CD4-positive, CD25-positive, alpha-beta regulatory T cell (primary cell): ENCODE measurements around the gene UQCC3. TPM values are rescaled to one million over a fixed set of nuclear protein-coding genes. Genes with fewer than 3 reads are reported as not detected.
A peak's percentile ranks its signal among the peaks of the same experiment; 100 is the strongest.

ENCODE experiments used
- ATAC-seq, 2 donors: fragments of 150-1000 bp; cut with Tn5 transposase; one replicate each; pipeline ENCODE4 v1.10.0; 2021; ENCODE audit warnings: low read depth in 2 of 2, moderate number of reproducible peaks in 2 of 2, moderate library complexity in 1 of 2
- DNase-seq, 3 donors: peaks; one replicate each; pipeline versions ENCODE4 v3.0.0 to v3.0.0-alpha.2; 2012 to 2022; ENCODE audit warnings: mixed read lengths in 1 of 3
- H3K27ac ChIP-seq: one replicate; pipeline ENCODE4 v1.7.0; 2013; ENCODE audit warnings: mild to moderate bottlenecking, low read length; ENCODE audit not compliant: insufficient read depth, poor library complexity, severe bottlenecking
- H3K27me3 ChIP-seq: one replicate; pipeline ENCODE4 v1.7.0; 2013; ENCODE audit warnings: low read length; ENCODE audit not compliant: control insufficient read depth, insufficient read depth
- H3K36me3 ChIP-seq: one replicate; pipeline ENCODE4 v1.7.0; 2013; ENCODE audit warnings: mild to moderate bottlenecking, low read length, moderate library complexity; ENCODE audit not compliant: control insufficient read depth, insufficient read depth
- H3K4me1 ChIP-seq: 2 replicates; pipeline ENCODE4 v1.7.0; 2013; ENCODE audit warnings: mild to moderate bottlenecking, low read length; ENCODE audit not compliant: insufficient read depth, control insufficient read depth, poor library complexity, severe bottlenecking
- H3K4me3 ChIP-seq: one replicate; pipeline ENCODE4 v1.7.0; 2013; ENCODE audit warnings: low read depth, mild to moderate bottlenecking, low read length, moderate library complexity
- H3K9me3 ChIP-seq, 2 experiments: 1 replicate in 1 of 2; 2 replicates in 1 of 2; pipeline ENCODE4 v1.7.0; 2013; ENCODE audit warnings: low read length in 2 of 2, mild to moderate bottlenecking in 1 of 2, moderate library complexity in 1 of 2; ENCODE audit not compliant: control insufficient read depth in 2 of 2
- H3K27ac Mint-ChIP-seq, 3 donors: one replicate each; pipeline ENCODE4 v1.8.0; 2020 to 2022; ENCODE audit warnings: mild to moderate bottlenecking in 3 of 3, mixed read lengths in 3 of 3, moderate library complexity in 2 of 3
- H3K27me3 Mint-ChIP-seq: one replicate; pipeline ENCODE4 v1.8.0; 2022; ENCODE audit warnings: mild to moderate bottlenecking, mixed read lengths
- H3K36me3 Mint-ChIP-seq: one replicate; pipeline ENCODE4 v1.8.0; 2020; ENCODE audit warnings: mixed read lengths
- H3K4me1 Mint-ChIP-seq, 4 donors: one replicate each; pipeline ENCODE4 v1.8.0; 2020 to 2022; ENCODE audit warnings: mixed read lengths in 4 of 4, mild to moderate bottlenecking in 1 of 4
- H3K4me3 Mint-ChIP-seq, 4 donors: one replicate each; pipeline ENCODE4 v1.8.0; 2020 to 2022; ENCODE audit warnings: mild to moderate bottlenecking in 4 of 4, mixed read lengths in 4 of 4, moderate library complexity in 3 of 4
- H3K9me3 Mint-ChIP-seq, 7 donors: one replicate each; pipeline ENCODE4 v1.8.0; 2020 to 2022; ENCODE audit warnings: mixed read lengths in 7 of 7, mild to moderate bottlenecking in 3 of 7, moderate library complexity in 2 of 7
- polyA plus RNA-seq, 4 donors: library from polyadenylated mRNA; unstranded; fragments of 300-500 nt; fragmentation: Illumina TruSeq; gene quantifications; one replicate each; pipeline ENCODE4 v1.2.3, GENCODE V29; 2021
- total RNA-seq: library from RNA; stranded (reverse); gene quantifications from one replicate; pipeline ENCODE4 v1.2.3, GENCODE V29; 2022

The UQCC3 gene
- total and polyA plus RNA-seq, 5 donors from 2014 or later, result 3.5 to 13.9 (median 11.8) TPM

- H3K4me1 Mint-ChIP-seq, result peaks cover 15 to 68% (median 42%) of the 10 kb centered on the region in 4 donors
- H3K27me3 Mint-ChIP-seq, result no peaks in the 10 kb centered on the region
- H3K36me3 ChIP-seq, result peaks cover 83% of the 10 kb centered on the region
- peak overlapping the region; percentile 15 for H3K27ac ChIP-seq
- peaks cover 0 to 1% (median 0%) of the 10 kb centered on the region in 7 donors for H3K9me3 Mint-ChIP-seq
- no peak for DNase-seq
- no peak for ATAC-seq
- H3K36me3 Mint-ChIP-seq, result peaks cover 39% of the 10 kb centered on the region
- H3K9me3 ChIP-seq, result no peaks in the 10 kb centered on the region
- peak overlapping the region in 2 of 3 donors; percentile 25 to 82 for H3K27ac Mint-ChIP-seq
- no peak overlapping the region for H3K4me3 ChIP-seq
- H3K4me3 Mint-ChIP-seq, result no peak overlapping the region
- peaks cover 23% of the 10 kb centered on the region for H3K4me1 ChIP-seq
- no peaks in the 10 kb centered on the region for H3K27me3 ChIP-seq
These were observed 44.0 kb downstream of the UQCC3 start for GRCh38 chr11:62715150-62716130.

DNA sequence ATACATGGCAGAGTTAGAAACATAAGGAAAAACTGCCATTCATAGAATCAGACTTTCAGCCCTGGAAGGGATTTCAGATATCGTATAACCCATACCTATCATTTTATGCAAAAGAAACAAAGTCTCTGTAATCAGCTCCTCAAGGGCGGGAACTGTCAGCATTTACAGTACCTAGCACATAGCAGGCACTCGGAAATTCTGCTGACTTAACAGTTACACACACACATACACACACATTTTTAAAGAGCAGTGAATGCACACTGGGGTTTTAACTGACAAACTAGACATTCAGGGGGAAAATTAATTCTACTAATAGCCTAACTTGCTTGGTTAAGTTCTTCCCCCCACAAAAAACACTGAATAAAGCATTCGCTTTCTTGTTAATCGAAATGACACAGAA, 44.7 kb downstream of the UQCC3 start:
- H3K27ac ChIP-seq, result peak overlapping the region; percentile 15
- peaks cover 20 to 69% (median 44%) of the 10 kb centered on the region in 4 donors for H3K4me1 Mint-ChIP-seq

DNA sequence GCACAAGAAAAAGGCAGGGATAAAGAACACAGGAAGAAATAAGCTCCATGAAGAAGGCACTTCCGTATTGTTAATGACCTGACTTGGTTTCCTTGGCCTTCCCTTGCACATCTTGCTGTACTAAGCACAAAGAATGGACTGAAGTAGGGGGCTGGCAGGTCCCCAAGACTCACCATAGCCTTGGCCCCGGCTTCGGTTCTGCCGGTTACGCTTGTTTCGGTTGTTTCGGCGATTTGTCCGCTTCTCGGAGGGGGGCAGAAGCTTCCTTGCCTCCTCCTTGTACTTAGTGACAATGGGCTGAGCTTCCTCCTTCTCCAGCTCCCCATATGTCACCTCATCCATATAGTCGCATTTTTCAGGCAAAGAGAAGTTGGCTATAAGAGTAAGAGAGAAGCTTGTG, 45.3 kb downstream of the UQCC3 start:
- Mint-ChIP-seq H3K27ac (peak overlapping the region in 2 of 3 donors; percentile 32 to 56), H3K9me3 (peaks cover 0 to 1% (median 0%) of the 10 kb centered on the region in 7 donors), H3K4me3 (peak overlapping the region in 1 of 4 donors; percentile 6), H3K27me3 (no peaks in the 10 kb centered on the region), H3K36me3 (peaks cover 49% of the 10 kb centered on the region), H3K4me1 (peaks cover 21 to 74% (median 46%) of the 10 kb centered on the region in 4 donors)
- Histone ChIP-seq H3K4me1 (peaks cover 20% of the 10 kb centered on the region), H3K4me3 (no peak overlapping the region), H3K27me3 (no peaks in the 10 kb centered on the region), H3K9me3 (no peaks in the 10 kb centered on the region), H3K36me3 (peaks cover 91% of the 10 kb centered on the region), H3K27ac (no peak overlapping the region)
- ATAC-seq (no peak), DNase-seq (no peak)

More for the DNA sequence above, 44.7 kb downstream of the UQCC3 start:
- ATAC-seq, result no peak
- peaks cover 20% of the 10 kb centered on the region for H3K4me1 ChIP-seq
- no peak for DNase-seq
- Mint-ChIP-seq H3K4me3 (no peak overlapping the region), H3K36me3 (peaks cover 43% of the 10 kb centered on the region), H3K27me3 (no peaks in the 10 kb centered on the region), H3K27ac (peak overlapping the region in 2 of 3 donors; percentile 25 to 60), H3K9me3 (peaks cover 0 to 1% (median 0%) of the 10 kb centered on the region in 7 donors)
- H3K4me3 ChIP-seq, result no peak overlapping the region
- H3K9me3 ChIP-seq, result no peaks in the 10 kb centered on the region
- no peaks in the 10 kb centered on the region for H3K27me3 ChIP-seq
- H3K36me3 ChIP-seq, result peaks cover 89% of the 10 kb centered on the region

- peaks cover 61% of the 10 kb centered on the region for H3K36me3 Mint-ChIP-seq
- peak overlapping the region in 3 of 4 donors; percentile 14 to 43 (median 38) for H3K4me3 Mint-ChIP-seq
- ATAC-seq, result no peak
These were observed 48.0 kb downstream of the UQCC3 start for GRCh38 chr11:62719302-62719978.

GRCh38 chr11:62721994-62722393, 50.5 kb downstream of the UQCC3 start:
- peaks cover 34 to 74% (median 54%) of the 10 kb centered on the region in 4 donors for H3K4me1 Mint-ChIP-seq
- no peaks in the 10 kb centered on the region for H3K27me3 Mint-ChIP-seq
- ATAC-seq (no peak), DNase-seq (no peak)
- Histone ChIP-seq H3K27me3 (no peaks in the 10 kb centered on the region), H3K27ac (peak overlapping the region; percentile 31), H3K36me3 (peaks cover 71% of the 10 kb centered on the region), H3K9me3 (no peaks in the 10 kb centered on the region), H3K4me3 (no peak overlapping the region), H3K4me1 (peaks cover 37% of the 10 kb centered on the region)
- H3K4me3 Mint-ChIP-seq, result peak overlapping the region in 2 of 4 donors; percentile 16 to 81
- no peaks in the 10 kb centered on the region for H3K9me3 Mint-ChIP-seq
- H3K27ac Mint-ChIP-seq, result peak overlapping the region in 2 of 3 donors; percentile 46 to 80
- peaks cover 51% of the 10 kb centered on the region for H3K36me3 Mint-ChIP-seq

More at GRCh38 chr11:62719302-62719978, 48.0 kb downstream of the UQCC3 start:
- peaks cover 17% of the 10 kb centered on the region for H3K4me1 ChIP-seq
- peaks cover 96% of the 10 kb centered on the region for H3K36me3 ChIP-seq
- H3K4me3 ChIP-seq, result no peak overlapping the region
- no peaks in the 10 kb centered on the region for H3K27me3 ChIP-seq
- H3K27ac ChIP-seq, result no peak overlapping the region
- DNase-seq, result no peak
- Mint-ChIP-seq H3K4me1 (peaks cover 23 to 75% (median 45%) of the 10 kb centered on the region in 4 donors), H3K9me3 (peaks cover 0 to 1% (median 0%) of the 10 kb centered on the region in 7 donors), H3K27me3 (no peaks in the 10 kb centered on the region), H3K27ac (peak overlapping the region in 2 of 3 donors; percentile 12 to 61)
- no peaks in the 10 kb centered on the region for H3K9me3 ChIP-seq

Other genes with a start within 250 kb of the UQCC3 start
- gene AHNAK, start 124.9 kb upstream of the UQCC3 start, total RNA-seq, result 852 TPM
- 10 to 100 TPM; 22.3 to 59.3 (median 39.5) TPM for gene AHNAK, start 124.9 kb upstream of the UQCC3 start, polyA plus RNA-seq
- 1,198 TPM for gene EEF1G, start 97.8 kb upstream of the UQCC3 start, total RNA-seq
- gene EEF1G, start 97.8 kb upstream of the UQCC3 start, polyA plus RNA-seq, result 1,000 to 10,000 TPM in 3 of 4 donors, 100 to 1,000 TPM in 1; 775 to 1,680 (median 1,413) TPM
- gene TUT1, start 80.2 kb upstream of the UQCC3 start, total RNA-seq, result 22.0 TPM
- 10 to 100 TPM in 3 of 4 donors, 1 to 10 TPM in 1; 6.5 to 11.9 (median 10.9) TPM for gene TUT1, start 80.2 kb upstream of the UQCC3 start, polyA plus RNA-seq
- 172 TPM for gene MTA2, start 69.8 kb upstream of the UQCC3 start, total RNA-seq
- 10 to 100 TPM; 30.3 to 38.6 (median 33.9) TPM for gene MTA2, start 69.8 kb upstream of the UQCC3 start, polyA plus RNA-seq
- 165 TPM for gene EML3, start 58.9 kb upstream of the UQCC3 start, total RNA-seq
- gene EML3, start 58.9 kb upstream of the UQCC3 start, polyA plus RNA-seq, result 10 to 100 TPM; 16.1 to 23.2 (median 16.4) TPM
- gene ROM1, start 58.4 kb upstream of the UQCC3 start, total RNA-seq, result 1.9 TPM
- 1 to 10 TPM in 2 of 4 donors, under 1 TPM in 2; 0.41 to 1.3 (median 0.80) TPM for gene ROM1, start 58.4 kb upstream of the UQCC3 start, polyA plus RNA-seq
- 57.5 TPM for gene B3GAT3, start 49.7 kb upstream of the UQCC3 start, total RNA-seq
- gene B3GAT3, start 49.7 kb upstream of the UQCC3 start, polyA plus RNA-seq, result 10 to 100 TPM; 34.3 to 43.1 (median 35.7) TPM
- gene GANAB, start 25.1 kb upstream of the UQCC3 start, total RNA-seq, result 169 TPM
- 100 to 1,000 TPM; 128 to 138 (median 135) TPM for gene GANAB, start 25.1 kb upstream of the UQCC3 start, polyA plus RNA-seq
- 11.7 TPM for gene INTS5, start 18.4 kb upstream of the UQCC3 start, total RNA-seq
- gene INTS5, start 18.4 kb upstream of the UQCC3 start, polyA plus RNA-seq, result 10 to 100 TPM; 33.2 to 49.9 (median 39.2) TPM
- gene C11orf98, start 6.5 kb upstream of the UQCC3 start, total RNA-seq, result 30.5 TPM
- gene C11orf98, start 6.5 kb upstream of the UQCC3 start, polyA plus RNA-seq, result 100 to 1,000 TPM; 118 to 149 (median 137) TPM
- 12.3 TPM for gene CSKMT, start 6.4 kb upstream of the UQCC3 start, total RNA-seq
- 1 to 10 TPM; 1.9 to 3.8 (median 2.7) TPM for gene CSKMT, start 6.4 kb upstream of the UQCC3 start, polyA plus RNA-seq
- 9.9 TPM for gene LBHD1, start 594 bp downstream of the UQCC3 start, total RNA-seq
- gene LBHD1, start 594 bp downstream of the UQCC3 start, polyA plus RNA-seq, result 1 to 10 TPM; 1.8 to 2.6 (median 2.2) TPM
- 204 TPM for gene UBXN1, start 7.4 kb downstream of the UQCC3 start, total RNA-seq
- gene UBXN1, start 7.4 kb downstream of the UQCC3 start, polyA plus RNA-seq, result 100 to 1,000 TPM; 221 to 252 (median 236) TPM
- gene LRRN4CL, start 17.9 kb downstream of the UQCC3 start, total RNA-seq, result not detected
- not detected for gene LRRN4CL, start 17.9 kb downstream of the UQCC3 start, polyA plus RNA-seq
- gene BSCL2, start 35.8 kb downstream of the UQCC3 start, total RNA-seq, result 23.9 TPM
- gene BSCL2, start 35.8 kb downstream of the UQCC3 start, polyA plus RNA-seq, result 10 to 100 TPM; 36.2 to 49.2 (median 42.9) TPM
- gene GNG3, start 36.0 kb downstream of the UQCC3 start, total RNA-seq, result not detected
- gene GNG3, start 36.0 kb downstream of the UQCC3 start, polyA plus RNA-seq, result under 1 TPM in 2 of 4 donors, not detected in 2; 0.21 to 0.72 TPM
- gene HNRNPUL2, start 55.8 kb downstream of the UQCC3 start, total RNA-seq, result 52.8 TPM
- 1 to 10 TPM in 3 of 4 donors, under 1 TPM in 1; 0.85 to 1.5 (median 1.2) TPM for gene HNRNPUL2, start 55.8 kb downstream of the UQCC3 start, polyA plus RNA-seq
- gene TTC9C, start 56.8 kb downstream of the UQCC3 start, total RNA-seq, result 19.4 TPM
- 10 to 100 TPM; 27.6 to 39.5 (median 31.6) TPM for gene TTC9C, start 56.8 kb downstream of the UQCC3 start, polyA plus RNA-seq
- gene ZBTB3, start 82.5 kb downstream of the UQCC3 start, total RNA-seq, result 8.5 TPM
- 1 to 10 TPM; 4.8 to 7.2 (median 5.5) TPM for gene ZBTB3, start 82.5 kb downstream of the UQCC3 start, polyA plus RNA-seq
- 74.9 TPM for gene POLR2G, start 89.9 kb downstream of the UQCC3 start, total RNA-seq
- gene POLR2G, start 89.9 kb downstream of the UQCC3 start, polyA plus RNA-seq, result 100 to 1,000 TPM; 241 to 286 (median 253) TPM
- 13.1 TPM for gene TAF6L, start 99.7 kb downstream of the UQCC3 start, total RNA-seq
- gene TAF6L, start 99.7 kb downstream of the UQCC3 start, polyA plus RNA-seq, result 1 to 10 TPM; 5.8 to 9.5 (median 7.5) TPM
- gene TMEM179B, start 115.7 kb downstream of the UQCC3 start, total RNA-seq, result 26.3 TPM
- gene TMEM179B, start 115.7 kb downstream of the UQCC3 start, polyA plus RNA-seq, result 100 to 1,000 TPM; 129 to 172 (median 152) TPM
- gene TMEM223, start 120.3 kb downstream of the UQCC3 start, total RNA-seq, result 9.1 TPM
- gene TMEM223, start 120.3 kb downstream of the UQCC3 start, polyA plus RNA-seq, result 10 to 100 TPM; 55.2 to 71.9 (median 69.2) TPM
- 309 TPM for gene NXF1, start 133.8 kb downstream of the UQCC3 start, total RNA-seq
- 10 to 100 TPM; 47.3 to 70.9 (median 64.2) TPM for gene NXF1, start 133.8 kb downstream of the UQCC3 start, polyA plus RNA-seq
- 128 TPM for gene STX5, start 160.4 kb downstream of the UQCC3 start, total RNA-seq
- gene STX5, start 160.4 kb downstream of the UQCC3 start, polyA plus RNA-seq, result 10 to 100 TPM; 28.2 to 39.8 (median 35.4) TPM
- not detected for gene TEX54, start 161.2 kb downstream of the UQCC3 start, total RNA-seq
- 1 to 10 TPM in 2 of 4 donors, under 1 TPM in 1, not detected in 1; 0.76 to 2.2 (median 2.1) TPM for gene TEX54, start 161.2 kb downstream of the UQCC3 start, polyA plus RNA-seq
- gene WDR74, start 167.9 kb downstream of the UQCC3 start, total RNA-seq, result 201 TPM
- gene WDR74, start 167.9 kb downstream of the UQCC3 start, polyA plus RNA-seq, result 10 to 100 TPM; 41.6 to 61.1 (median 49.0) TPM
- gene SLC3A2, start 209.2 kb downstream of the UQCC3 start, total RNA-seq, result 277 TPM
- 100 to 1,000 TPM; 158 to 172 (median 168) TPM for gene SLC3A2, start 209.2 kb downstream of the UQCC3 start, polyA plus RNA-seq
- not detected for gene CHRM1, start 249.7 kb downstream of the UQCC3 start, total RNA-seq
- gene CHRM1, start 249.7 kb downstream of the UQCC3 start, polyA plus RNA-seq, result not detected